Measurements from ENCODE around the gene NOL3.

The NOL3 gene

GRCh38 chr16:67207249-67208091, 37.1 kb downstream of the NOL3 start:
- DNase-seq, result no peak

DNA sequence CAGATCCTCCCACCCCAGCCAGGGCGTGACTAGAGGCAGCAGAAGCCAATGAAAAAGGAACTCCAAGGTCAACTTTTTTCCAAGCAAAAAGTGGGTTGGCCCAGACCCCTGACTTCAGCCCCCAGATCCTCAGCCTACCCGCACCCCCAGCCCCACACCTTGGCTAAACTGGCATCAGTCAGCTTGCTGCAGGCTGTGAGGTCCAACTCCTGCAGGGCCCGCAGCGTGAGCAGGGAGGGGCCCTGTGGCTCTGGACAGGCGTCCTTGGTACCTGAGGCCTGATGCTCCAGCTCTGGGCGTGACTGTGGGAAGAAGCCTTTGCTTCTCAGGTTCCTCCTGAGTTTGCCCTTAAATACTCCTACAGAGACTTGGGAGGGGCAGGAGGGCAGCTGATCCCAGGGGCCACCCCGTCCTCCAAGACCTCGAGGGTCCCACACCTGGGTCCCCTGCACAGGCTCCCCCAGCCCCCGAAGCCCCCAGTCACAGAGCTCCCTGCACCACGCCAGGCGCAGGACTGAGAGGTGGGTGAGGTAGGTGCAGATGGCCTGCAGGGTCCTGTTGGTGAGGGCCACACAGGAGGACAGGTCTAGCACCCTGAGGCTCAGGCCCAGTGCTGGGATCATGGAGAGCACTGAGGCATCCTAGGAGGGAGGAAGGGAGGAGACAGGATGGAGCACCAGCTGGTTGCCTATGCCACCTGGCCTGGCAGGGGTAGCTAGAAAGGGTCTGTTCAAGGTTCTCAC, 38.0 kb downstream of the NOL3 start:
- DNase-seq, result no peak

GRCh38 chr16:67209565-67209964, 39.2 kb downstream of the NOL3 start:
- DNase-seq, result no peak

DNA sequence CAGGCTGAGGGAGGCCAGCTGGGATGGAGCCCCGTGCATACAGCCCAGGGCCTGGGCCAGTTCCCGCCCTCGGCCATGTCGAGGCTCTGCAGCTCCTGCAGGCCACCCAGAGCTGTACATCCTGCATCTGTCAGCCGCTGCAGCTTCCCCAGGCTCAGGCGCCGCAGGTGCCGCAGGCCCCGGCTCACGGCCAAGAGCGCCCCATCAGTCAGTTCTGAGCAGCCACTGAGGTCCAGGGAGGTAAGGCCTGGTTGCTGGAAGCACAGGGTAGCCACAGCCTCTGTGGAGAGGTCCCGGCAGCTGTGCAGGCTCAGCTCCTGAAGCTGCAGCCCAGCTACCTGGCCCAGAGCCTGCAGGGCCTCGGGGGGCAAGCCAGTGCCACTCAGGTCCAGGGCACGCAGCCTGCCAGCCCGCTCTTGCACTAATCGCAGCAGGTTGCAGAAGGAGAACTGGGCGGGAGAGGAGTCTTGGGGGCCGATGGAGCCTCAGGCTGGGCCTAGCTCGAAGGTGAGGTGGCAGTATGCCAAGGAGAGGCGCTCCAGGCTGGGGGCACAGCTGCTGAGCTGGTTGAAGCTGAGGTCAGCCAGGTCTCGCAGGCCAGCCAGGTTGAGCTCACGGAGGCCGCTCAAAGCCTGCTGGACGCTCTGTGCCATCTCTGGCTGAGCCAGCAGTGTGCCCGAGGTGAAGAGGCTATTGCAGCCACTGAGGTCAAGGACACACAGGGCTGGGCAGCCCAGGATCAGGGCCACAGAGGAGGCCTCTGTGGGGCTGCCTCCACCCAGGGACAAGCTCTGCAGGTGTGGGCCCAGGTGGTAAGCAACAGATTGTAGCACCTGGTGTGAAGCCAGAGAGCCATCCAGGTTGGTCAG, 40.0 kb downstream of the NOL3 start:
- no peak for DNase-seq

- DNase-seq, result no peak
Measured at GRCh38 chr16:67211674-67212073, 41.3 kb downstream of the NOL3 start.

DNA sequence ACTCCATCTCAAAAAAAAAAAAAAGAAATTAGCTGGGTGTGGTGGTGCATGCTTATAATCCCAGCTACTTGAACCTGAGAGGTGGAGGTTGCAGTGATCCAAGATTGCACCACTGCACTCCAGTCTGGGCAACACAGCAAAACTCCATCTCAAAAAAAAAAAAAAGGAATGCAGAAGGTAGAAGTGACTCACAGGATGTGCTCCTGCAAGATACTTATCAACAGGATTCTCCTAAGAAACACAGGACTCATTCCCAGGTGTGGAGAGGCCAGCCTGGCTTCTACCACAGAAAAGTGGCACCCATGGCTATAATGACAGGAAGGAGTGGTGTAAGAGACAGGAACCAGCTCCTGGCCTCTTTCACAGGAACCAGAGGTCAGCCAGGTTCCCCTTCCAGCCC, 42.4 kb downstream of the NOL3 start:
- no peak for DNase-seq

GRCh38 chr16:67213197-67214019, 43.1 kb downstream of the NOL3 start:
- no peak for DNase-seq

DNA sequence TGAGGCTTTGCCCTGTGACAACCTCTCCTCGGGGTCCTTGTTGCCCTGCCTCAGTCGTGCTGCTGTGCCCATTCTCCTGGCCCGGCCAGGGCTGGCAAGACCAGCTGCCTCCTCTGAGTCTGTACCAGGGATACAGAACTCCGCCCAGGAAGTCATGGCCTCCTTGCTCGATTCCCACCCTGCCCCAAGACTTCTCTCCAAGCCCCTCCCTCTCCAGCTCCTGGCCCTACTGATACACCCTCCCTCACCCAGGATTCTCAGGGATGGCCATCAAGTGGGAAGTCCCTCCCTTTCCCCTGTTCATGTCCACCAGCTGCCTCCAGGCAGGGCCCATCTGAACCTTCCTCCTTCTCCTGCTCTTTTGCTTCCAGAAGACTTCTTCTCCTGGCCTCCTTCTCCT, 45.4 kb downstream of the NOL3 start:
- peak; percentile 37 for DNase-seq

- peak; percentile 70 for DNase-seq
Measured at GRCh38 chr16:67216612-67217490, 46.5 kb downstream of the NOL3 start.

DNA sequence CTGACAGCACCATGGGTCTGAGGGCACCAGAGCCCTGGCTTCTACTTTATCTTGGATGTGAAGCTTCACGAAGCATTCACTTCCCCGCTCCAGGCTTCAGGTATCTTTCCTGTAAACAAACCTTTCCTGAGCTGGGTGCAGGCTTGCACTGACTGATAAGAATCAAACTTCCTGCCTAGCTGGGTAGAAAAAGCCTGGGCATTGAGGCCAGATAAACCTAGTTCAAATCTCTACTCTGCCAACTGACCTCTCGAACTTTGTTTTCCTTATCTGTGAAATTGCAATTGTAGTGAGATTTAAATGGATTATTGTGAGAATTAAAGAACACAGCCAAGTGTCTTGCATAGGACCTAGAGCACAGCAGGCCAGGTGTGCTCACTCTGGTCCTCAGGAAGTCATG, 53.7 kb downstream of the NOL3 start:
- DNase-seq, result no peak
